Neural progenitor cell (in vitro differentiated cells): ENCODE results near the gene TENT5A. TPM values are rescaled to one million over a fixed set of nuclear protein-coding genes. Genes with fewer than 3 reads are reported as not detected.

Source experiments
- DNase-seq: peaks from one replicate; pipeline ENCODE4 v3.0.0-alpha.2; 2016; ENCODE audit warnings: low spot score
- H2AFZ ChIP-seq: fragments of 200-600 bp; sonication (generic); replicated peaks from 2 replicates; pipeline ENCODE4 v1.6.1; 2016; ENCODE audit warnings: antibody characterized with exemption
- H3F3A ChIP-seq: fragments of 200-600 bp; sonication (generic); 2 replicates; pipeline ENCODE4 v1.6.1; 2016; ENCODE audit warnings: antibody characterized with exemption, low read depth
- H3K27ac ChIP-seq: fragments of 200-600 bp; sonication (generic); 2 replicates; pipeline ENCODE4 v1.5.1; 2016; ENCODE audit warnings: mild to moderate bottlenecking
- H3K27me3 ChIP-seq: fragments of 200-600 bp; sonication (generic); 2 replicates; pipeline ENCODE4 v1.6.1; 2016; ENCODE audit warnings: mild to moderate bottlenecking, moderate library complexity
- H3K36me3 ChIP-seq: fragments of 200-600 bp; sonication (generic); 2 replicates; pipeline ENCODE4 v1.5.1; 2016
- H3K4me1 ChIP-seq: fragments of 200-600 bp; sonication (generic); 2 replicates; pipeline ENCODE4 v1.6.1; 2016; ENCODE audit warnings: mixed run types
- H3K4me2 ChIP-seq: fragments of 200-600 bp; sonication (generic); 2 replicates; pipeline ENCODE4 v1.6.1; 2016
- H3K4me3 ChIP-seq: fragments of 200-600 bp; sonication (generic); 2 replicates; pipeline ENCODE4 v1.5.1; 2016
- H3K79me2 ChIP-seq: fragments of 200-600 bp; sonication (generic); 2 replicates; pipeline ENCODE4 v1.6.1; 2016; ENCODE audit warnings: low read depth
- H3K9ac ChIP-seq: fragments of 200-600 bp; sonication (generic); 2 replicates; pipeline ENCODE4 v1.6.1; 2016
- H3K9me3 ChIP-seq: fragments of 200-600 bp; sonication (generic); 2 replicates; pipeline ENCODE4 v1.5.1; 2016; ENCODE audit warnings: low read depth
- H4K20me1 ChIP-seq: fragments of 200-600 bp; sonication (generic); 2 replicates; pipeline ENCODE4 v1.6.1; 2016; ENCODE audit warnings: low read depth
- H3K27ac Mint-ChIP-seq: 3 replicates; pipeline ENCODE4 v1.8.0; 2021; ENCODE audit warnings: mixed read lengths
- H3K27me3 Mint-ChIP-seq: 2 replicates; pipeline ENCODE4 v1.8.0; 2022; ENCODE audit warnings: low read depth, mild to moderate bottlenecking, inconsistent platforms, moderate library complexity, mixed read lengths; ENCODE audit not compliant: insufficient read depth
- H3K36me3 Mint-ChIP-seq: 3 replicates; pipeline ENCODE4 v1.8.0; 2021; ENCODE audit warnings: mixed read lengths
- H3K4me1 Mint-ChIP-seq: 3 replicates; pipeline ENCODE4 v1.8.0; 2021; ENCODE audit warnings: mixed read lengths
- H3K4me3 Mint-ChIP-seq: 3 replicates; pipeline ENCODE4 v1.8.0; 2021; ENCODE audit warnings: mild to moderate bottlenecking, moderate library complexity, mixed read lengths
- H3K9me3 Mint-ChIP-seq: 3 replicates; pipeline ENCODE4 v1.8.0; 2020; ENCODE audit warnings: mixed read lengths
- CTCF ChIP-seq: fragments of 200-600 bp; sonication (generic); IDR thresholded peaks from 2 replicates; pipeline ENCODE4 v1.5.1; 2017; ENCODE audit warnings: antibody characterized with exemption, mild to moderate bottlenecking
- EZH2 ChIP-seq: fragments of 200-600 bp; sonication (generic); IDR thresholded peaks from 2 replicates; pipeline ENCODE4 v1.6.1; 2017; ENCODE audit warnings: antibody characterized with exemption, mild to moderate bottlenecking, moderate library complexity
- EZH2phosphoT487 ChIP-seq: fragments of 200-600 bp; sonication (generic); IDR thresholded peaks from 2 replicates; pipeline ENCODE4 v1.6.1; 2017; ENCODE audit warnings: antibody characterized with exemption
- total RNA-seq: library from RNA; depleted of rRNA; stranded (reverse); fragments of >200 nt; gene quantifications from 2 replicates; pipeline ENCODE4 v1.2.3, GENCODE V29; 2015; ENCODE audit warnings: low replicate concordance

The TENT5A gene
- total RNA-seq, 1 donor from 2014 or later = 11.7 TPM

DNA sequence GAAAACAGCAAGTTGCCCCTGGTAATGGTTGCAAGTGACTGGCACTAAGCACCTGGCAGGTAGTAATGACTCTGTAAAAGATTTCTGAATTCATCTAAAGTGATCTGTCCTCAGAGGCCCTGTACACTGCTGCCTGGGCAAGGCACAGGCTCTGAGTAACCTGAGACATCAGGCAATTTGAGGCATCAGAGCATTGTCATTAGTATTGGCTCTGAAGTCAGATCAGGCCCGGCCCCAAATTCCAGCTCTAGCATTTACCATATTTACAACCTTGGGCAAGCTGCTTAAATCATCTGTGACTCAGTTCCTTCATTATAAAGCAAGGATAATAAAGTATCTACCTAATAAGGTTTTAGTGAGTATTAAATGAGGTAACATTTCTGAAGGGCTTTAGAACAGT lies 17.3 kb upstream of the TENT5A start:
- H2AFZ ChIP-seq = peak overlapping the region; percentile 89
- Mint-ChIP-seq H3K27me3 (peaks cover 2% of the 10 kb centered on the region), H3K36me3 (no peaks in the 10 kb centered on the region), H3K9me3 (no peaks in the 10 kb centered on the region), H3K4me3 (no peak overlapping the region), H3K27ac (no peak overlapping the region), H3K4me1 (no peaks in the 10 kb centered on the region)
- TF ChIP-seq CTCF = no peak
- no peak for TF ChIP-seq EZH2phosphoT487
- no peak for TF ChIP-seq EZH2
- no peaks in the 10 kb centered on the region for H4K20me1 ChIP-seq
- no peak overlapping the region for H3K27ac ChIP-seq
- no peaks in the 10 kb centered on the region for H3K79me2 ChIP-seq
- H3K4me3 ChIP-seq = no peak overlapping the region
- H3F3A ChIP-seq = no peaks in the 10 kb centered on the region
- no peak overlapping the region for H3K4me2 ChIP-seq
- peak; percentile 27 for DNase-seq
- no peaks in the 10 kb centered on the region for H3K27me3 ChIP-seq
- no peaks in the 10 kb centered on the region for H3K36me3 ChIP-seq
- peaks cover 6% of the 10 kb centered on the region for H3K4me1 ChIP-seq
- no peak overlapping the region for H3K9ac ChIP-seq
- no peaks in the 10 kb centered on the region for H3K9me3 ChIP-seq

- Histone ChIP-seq H3K4me3 (no peak overlapping the region), H3K79me2 (no peaks in the 10 kb centered on the region), H3K9me3 (no peaks in the 10 kb centered on the region), H2AFZ (no peak overlapping the region), H3K27ac (no peak overlapping the region), H4K20me1 (no peaks in the 10 kb centered on the region), H3K27me3 (no peaks in the 10 kb centered on the region), H3F3A (no peaks in the 10 kb centered on the region), H3K4me2 (no peak overlapping the region), H3K36me3 (no peaks in the 10 kb centered on the region), H3K4me1 (peaks cover 6% of the 10 kb centered on the region), H3K9ac (no peak overlapping the region)
- no peak for DNase-seq
- Mint-ChIP-seq H3K36me3 (no peaks in the 10 kb centered on the region), H3K27ac (no peak overlapping the region), H3K9me3 (no peaks in the 10 kb centered on the region), H3K4me3 (no peak overlapping the region), H3K4me1 (peaks cover 4% of the 10 kb centered on the region), H3K27me3 (peaks cover 2% of the 10 kb centered on the region)
- TF ChIP-seq CTCF (no peak), EZH2phosphoT487 (no peak), EZH2 (no peak)
Observed at GRCh38 chr6:81768150-81768942, 15.9 kb upstream of the TENT5A start.

DNA sequence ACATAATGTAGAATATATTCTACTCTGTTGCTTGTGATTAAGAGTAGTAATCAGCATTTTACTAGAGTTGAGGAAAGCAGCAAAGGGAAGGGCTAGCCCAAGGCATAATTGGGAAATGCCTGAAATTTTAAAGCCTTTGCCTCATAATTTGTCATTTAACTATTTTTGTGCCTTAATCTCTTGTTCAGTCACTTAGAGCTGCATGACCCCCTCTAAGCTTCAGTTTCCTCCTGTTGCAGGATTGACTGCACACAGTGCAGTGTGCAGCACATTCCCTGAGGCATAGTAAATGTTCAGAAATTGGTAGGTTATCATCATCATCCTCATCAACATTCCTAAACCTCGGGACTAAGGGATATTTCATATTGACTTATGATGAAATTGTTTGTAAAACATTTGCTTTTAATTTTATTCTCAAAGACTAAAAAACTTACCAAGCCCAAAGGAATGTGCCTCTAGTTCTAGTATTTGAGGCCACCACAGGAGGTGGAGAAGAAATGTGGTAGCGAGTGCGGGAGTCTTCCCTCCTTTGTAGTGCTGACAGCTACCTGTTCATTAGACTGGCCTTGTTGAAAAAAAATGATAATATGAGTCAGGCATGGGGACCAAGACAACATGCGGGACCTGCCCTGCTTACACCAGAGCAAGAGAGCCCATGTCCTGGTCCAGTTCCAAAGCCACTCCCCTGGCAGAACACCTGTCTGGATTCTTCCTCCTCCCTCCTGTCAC lies 14.8 kb upstream of the TENT5A start:
- Histone ChIP-seq H3K4me3 (no peak overlapping the region), H3K27ac (no peak overlapping the region), H3K79me2 (no peaks in the 10 kb centered on the region), H3K4me2 (no peak overlapping the region), H3K36me3 (no peaks in the 10 kb centered on the region), H2AFZ (no peak overlapping the region), H3K4me1 (peaks cover 6% of the 10 kb centered on the region), H3K9ac (no peak overlapping the region), H4K20me1 (no peaks in the 10 kb centered on the region), H3K9me3 (no peaks in the 10 kb centered on the region), H3F3A (no peaks in the 10 kb centered on the region), H3K27me3 (no peaks in the 10 kb centered on the region)
- Mint-ChIP-seq H3K9me3 (no peaks in the 10 kb centered on the region), H3K27ac (peak overlapping the region; percentile 18), H3K27me3 (peaks cover 2% of the 10 kb centered on the region), H3K36me3 (no peaks in the 10 kb centered on the region), H3K4me3 (no peak overlapping the region), H3K4me1 (peaks cover 4% of the 10 kb centered on the region)
- TF ChIP-seq EZH2phosphoT487 (no peak), CTCF (no peak)
- DNase-seq = no peak
